GM20000 (cell line): Measurements from ENCODE around the gene BMP8A.
"Not testable (repeated sequence)": the region's sequence is repeated elsewhere in the genome, so short reads cannot be mapped to it uniquely, and the experiment has no call there.

Experiments
- DNase-seq: peaks from one replicate; pipeline ENCODE4 v3.0.0; 2012; ENCODE audit warnings: low spot score
- CTCF ChIP-seq: IDR thresholded peaks from 2 replicates; pipeline ENCODE4 v1.5.1; 2012; ENCODE audit warnings: mild to moderate bottlenecking, control low read depth; ENCODE audit errors: extremely low read depth, missing control alignments

Gene BMP8A

GRCh38 chr1:39485046-39485803, 6.2 kb upstream of the BMP8A start:
- DNase-seq, result no peak
- no peak for TF ChIP-seq CTCF

- no peak for DNase-seq
- no peak for TF ChIP-seq CTCF
Observed at GRCh38 chr1:39488012-39488545, 3.4 kb upstream of the BMP8A start.

GRCh38 chr1:39488793-39489566, 2.5 kb upstream of the BMP8A start:
- TF ChIP-seq CTCF, result no peak
- DNase-seq, result no peak

GRCh38 chr1:39489567-39490239, 1.7 kb upstream of the BMP8A start:
- no peak for TF ChIP-seq CTCF
- DNase-seq, result no peak

GRCh38 chr1:39490596-39491145, 765 bp upstream of the BMP8A start:
- no peak for DNase-seq
- no peak for TF ChIP-seq CTCF

- DNase-seq, result not testable (repeated sequence)
Observed at GRCh38 chr1:39492118-39493042, 944 bp downstream of the BMP8A start.

GRCh38 chr1:39493043-39493810, 1.8 kb downstream of the BMP8A start:
- DNase-seq, result not testable (repeated sequence)
